H1 (cell line): Measurements from ENCODE around the gene KIF1B. TPM values are rescaled to one million over a fixed set of nuclear protein-coding genes. Genes with fewer than 3 reads are reported as not detected.

Experiments used
- CTCF ChIA-PET: fragments of 300-600 bp; sonication (Branson Sonifier 250); formaldehyde crosslinking; loops from one replicate; lab custom pipeline; 2021; ENCODE audit not compliant: partially characterized antibody; lab: Charles Lee
- POLR2A ChIA-PET: fragments of 300-600 bp; sonication (Branson Sonifier 250); formaldehyde crosslinking; loops from one replicate; lab custom pipeline; 2021; ENCODE audit warnings: inconsistent platforms; ENCODE audit not compliant: partially characterized antibody; lab: Charles Lee
- DNase-seq, 2 experiments: peaks; one replicate each; pipeline versions ENCODE4 v3.0.0 to v3.0.0-alpha.2; 2010 to 2022; ENCODE audit warnings: low spot score in 2 of 2, low read depth in 1 of 2, mixed read lengths in 1 of 2
- FAIRE-seq: peaks from 2 replicates; lab custom pipeline; 2011; peaks lifted over from hg19 to GRCh38; lab: Jason Lieb, UNC
- H2AFZ ChIP-seq: 2 replicates; pipeline ENCODE4 v1.8.1; 2012; ENCODE audit warnings: low read length, inconsistent platforms
- H2AK5ac ChIP-seq: 2 replicates; pipeline ENCODE4 v1.6.1; 2013; ENCODE audit warnings: low read depth, low read length
- H2BK120ac ChIP-seq: replicated peaks from 2 replicates; pipeline ENCODE3; 2013; ENCODE audit warnings: low read depth, low read length, inconsistent platforms
- H2BK12ac ChIP-seq: 2 replicates; pipeline ENCODE4 v1.6.1; 2013; ENCODE audit warnings: low read depth, low read length
- H2BK15ac ChIP-seq: 2 replicates; pipeline ENCODE4 v1.6.1; 2013; ENCODE audit warnings: low read length
- H2BK20ac ChIP-seq: 2 replicates; pipeline ENCODE4 v1.6.1; 2013; ENCODE audit warnings: low read length
- H2BK5ac ChIP-seq: 2 replicates; pipeline ENCODE4 v1.6.1; 2013; ENCODE audit warnings: low read depth, low read length
- H3K14ac ChIP-seq: 2 replicates; pipeline ENCODE4 v1.6.1; 2013; ENCODE audit warnings: inconsistent platforms; ENCODE audit not compliant: insufficient read length
- H3K18ac ChIP-seq: 2 replicates; pipeline ENCODE4 v1.6.1; 2013; ENCODE audit warnings: low read length; ENCODE audit errors: extremely low read depth
- H3K23ac ChIP-seq: 2 replicates; pipeline ENCODE4 v1.6.1; 2013; ENCODE audit warnings: inconsistent platforms; ENCODE audit not compliant: insufficient read length
- H3K23me2 ChIP-seq: 2 replicates; pipeline ENCODE4 v1.6.1; 2013; ENCODE audit warnings: low read depth, low read length
- H3K27ac ChIP-seq: 2 replicates; pipeline ENCODE4 v1.6.1; 2011; ENCODE audit warnings: low read depth, low read length, inconsistent platforms
- H3K27me3 ChIP-seq, 4 experiments: replicated peaks in 1 of 4; 1 replicate in 1 of 4; 2 replicates in 3 of 4; pipeline versions ENCODE4 v1.6.1 to v1.8.1; 2011 to 2013; ENCODE audit warnings: low read length in 3 of 4, mild to moderate bottlenecking in 3 of 4, inconsistent platforms in 2 of 4, mixed read lengths in 2 of 4, moderate library complexity in 1 of 4; ENCODE audit not compliant: control insufficient read depth in 3 of 4, insufficient read depth in 3 of 4; ENCODE audit errors: extremely low read depth in 1 of 4
- H3K36me3 ChIP-seq, 4 experiments: 2 replicates each; pipeline versions ENCODE4 v1.6.1 to v1.8.1; 2011 to 2013; ENCODE audit warnings: mild to moderate bottlenecking in 4 of 4, low read length in 3 of 4, moderate library complexity in 2 of 4, control low read depth in 1 of 4, inconsistent platforms in 1 of 4; ENCODE audit not compliant: insufficient read depth in 4 of 4, control insufficient read depth in 2 of 4
- H3K4ac ChIP-seq: replicated peaks from 2 replicates; pipeline ENCODE3; 2013; ENCODE audit warnings: low read length, low read depth, mixed read lengths, inconsistent platforms; ENCODE audit not compliant: insufficient read length
- H3K4me1 ChIP-seq, 4 experiments: replicated peaks in 1 of 4; 1 replicate in 1 of 4; 2 replicates in 3 of 4; pipeline versions ENCODE4 v1.6.1 to v1.8.1; 2011 to 2013; ENCODE audit warnings: low read length in 3 of 4, inconsistent platforms in 2 of 4, mixed read lengths in 1 of 4; ENCODE audit not compliant: insufficient read depth in 4 of 4, control insufficient read depth in 3 of 4
- H3K4me2 ChIP-seq, 2 experiments: 2 replicates each; pipeline versions ENCODE4 v1.6.1 to v1.8.1; 2011 to 2013; ENCODE audit warnings: low read depth in 2 of 2, low read length in 2 of 2, control low read depth in 1 of 2, inconsistent platforms in 1 of 2, mild to moderate bottlenecking in 1 of 2; ENCODE audit not compliant: insufficient read depth in 1 of 2
- H3K4me3 ChIP-seq, 4 experiments: fragments of 200-600, 300-600 bp in 1 of 4; sonication (generic), shearing (Covaris generic), sonication (Bioruptor Twin) in 1 of 4; 2 replicates each; pipeline versions ENCODE4 v1.5.1 to v1.8.1; 2011 to 2016; ENCODE audit warnings: low read length in 4 of 4, low read depth in 3 of 4, control low read depth in 2 of 4, inconsistent platforms in 2 of 4, mild to moderate bottlenecking in 2 of 4, mixed read lengths in 1 of 4, moderate library complexity in 1 of 4; ENCODE audit not compliant: insufficient read depth in 2 of 4; ENCODE audit errors: extremely low read depth in 1 of 4
- H3K56ac ChIP-seq: replicated peaks from 2 replicates; pipeline ENCODE3; 2013; ENCODE audit warnings: low read depth, mild to moderate bottlenecking, mixed read lengths, low read length, inconsistent platforms; ENCODE audit not compliant: insufficient read length
- H3K79me1 ChIP-seq: 2 replicates; pipeline ENCODE4 v1.6.1; 2013; ENCODE audit warnings: low read depth, low read length, control low read depth
- H3K79me2 ChIP-seq, 2 experiments: 2 replicates each; pipeline versions ENCODE4 v1.6.1 to v1.8.1; 2012 to 2013; ENCODE audit warnings: low read length in 2 of 2, mild to moderate bottlenecking in 2 of 2, inconsistent platforms in 1 of 2; ENCODE audit not compliant: insufficient read depth in 2 of 2, control insufficient read depth in 1 of 2
- H3K9ac ChIP-seq, 4 experiments: replicated peaks in 1 of 4; 1 replicate in 1 of 4; 2 replicates in 3 of 4; pipeline versions ENCODE4 v1.6.1 to v1.8.1; 2011 to 2013; ENCODE audit warnings: low read depth in 3 of 4, low read length in 3 of 4, control low read depth in 2 of 4, mild to moderate bottlenecking in 2 of 4, moderate library complexity in 2 of 4, inconsistent platforms in 1 of 4; ENCODE audit errors: extremely low read depth in 1 of 4
- H3K9me3 ChIP-seq, 2 experiments: 2 replicates each; pipeline versions ENCODE4 v1.6.1 to v1.8.1; 2012 to 2013; ENCODE audit warnings: mild to moderate bottlenecking in 2 of 2, moderate library complexity in 2 of 2, control low read depth in 1 of 2, inconsistent platforms in 1 of 2, low read depth in 1 of 2, low read length in 1 of 2, mixed read lengths in 1 of 2; ENCODE audit not compliant: insufficient read depth in 2 of 2
- H4K20me1 ChIP-seq, 2 experiments: replicated peaks in 1 of 2; 2 replicates each; pipeline versions ENCODE3 to v1.8.1; 2011 to 2013; ENCODE audit warnings: inconsistent platforms in 2 of 2, low read length in 2 of 2, mild to moderate bottlenecking in 1 of 2; ENCODE audit not compliant: insufficient read depth in 2 of 2, control insufficient read depth in 1 of 2
- H4K5ac ChIP-seq: 2 replicates; pipeline ENCODE4 v1.6.1; 2013; ENCODE audit warnings: low read length, low read depth, mixed read lengths, inconsistent platforms; ENCODE audit not compliant: insufficient read length
- H4K8ac ChIP-seq: 2 replicates; pipeline ENCODE4 v1.8.0; 2013; ENCODE audit warnings: mild to moderate bottlenecking, moderate library complexity, low read length, inconsistent platforms; ENCODE audit not compliant: insufficient read depth; ENCODE audit errors: extremely low read depth
- H4K91ac ChIP-seq: replicated peaks from 2 replicates; pipeline ENCODE3; 2013; ENCODE audit warnings: low read length, mixed read lengths, inconsistent platforms; ENCODE audit not compliant: insufficient read length
- BCL11A ChIP-seq, 2 experiments: IDR thresholded peaks; one replicate each; pipeline ENCODE4 v1.6.1; 2011; ENCODE audit warnings: low read depth in 2 of 2, low read length in 2 of 2, mild to moderate bottlenecking in 2 of 2
- CEBPB ChIP-seq: IDR thresholded peaks from 2 replicates; pipeline ENCODE4 v1.6.1; 2012; ENCODE audit warnings: low read depth, low read length
- GTF2F1 ChIP-seq: IDR thresholded peaks from 2 replicates; pipeline ENCODE4 v1.6.1; 2012; ENCODE audit warnings: low read depth, low read length, improper control_type of control experiment, borderline replicate concordance
- KDM4A ChIP-seq: IDR thresholded peaks from one replicate; pipeline ENCODE4 v1.7.1; 2012; ENCODE audit warnings: low read depth, mild to moderate bottlenecking, moderate library complexity, low read length, inconsistent platforms; ENCODE audit not compliant: severe bottlenecking
- KDM5A ChIP-seq: fragments of 200-600 bp; IDR thresholded peaks from 2 replicates; pipeline ENCODE4 v1.7.1; 2012; ENCODE audit warnings: mild to moderate bottlenecking, low read length, inconsistent platforms, mixed read lengths
- NANOG ChIP-seq: IDR thresholded peaks from 2 replicates; pipeline ENCODE4 v1.6.1; 2011; ENCODE audit warnings: low read length, low read depth, mild to moderate bottlenecking, inconsistent platforms; ENCODE audit not compliant: insufficient read depth, poor library complexity, severe bottlenecking
- POLR2A ChIP-seq, 2 experiments: IDR thresholded peaks; 1 replicate in 1 of 2; 2 replicates in 1 of 2; pipeline ENCODE4 v1.6.1; 2011; ENCODE audit warnings: low read depth in 2 of 2, low read length in 2 of 2, mild to moderate bottlenecking in 2 of 2; ENCODE audit errors: control extremely low read depth in 1 of 2
- POLR2AphosphoS5 ChIP-seq: IDR thresholded peaks from 2 replicates; pipeline ENCODE4 v1.6.1; 2011; ENCODE audit warnings: low read depth, low read length
- RBBP5 ChIP-seq: IDR thresholded peaks from 2 replicates; pipeline ENCODE4 v1.7.1; 2012; ENCODE audit warnings: low read depth, mild to moderate bottlenecking, inconsistent platforms, low read length, moderate library complexity, borderline replicate concordance
- SAP30 ChIP-seq: fragments of 300-600 bp; sonication (generic); IDR thresholded peaks from 2 replicates; pipeline ENCODE4 v1.7.1; 2012; ENCODE audit warnings: low read length, moderate library complexity, mild to moderate bottlenecking, inconsistent platforms; ENCODE audit not compliant: insufficient read depth, insufficient replicate concordance
- SIX5 ChIP-seq: IDR thresholded peaks from 2 replicates; pipeline ENCODE4 v1.6.1; 2011; ENCODE audit warnings: mild to moderate bottlenecking, low read depth, low read length
- SP1 ChIP-seq: IDR thresholded peaks from 2 replicates; pipeline ENCODE4 v1.6.1; 2011; ENCODE audit warnings: low read depth, low read length
- SP2 ChIP-seq: IDR thresholded peaks from 2 replicates; pipeline ENCODE4 v1.6.1; 2012; ENCODE audit warnings: mild to moderate bottlenecking, low read length, inconsistent platforms
- TBP ChIP-seq: IDR thresholded peaks from 2 replicates; pipeline ENCODE4 v1.6.1; 2011; ENCODE audit warnings: low read depth, low read length, improper control_type of control experiment
- WGBS, 2 experiments: shearing (Covaris generic) in 1 of 2; methylation state at CpG; one replicate each; pipeline versions ENCODE4 v1.1.6 to v1.1.7; 2013 to 2015; ENCODE audit warnings: low lambda C conversion rate in 2 of 2, mixed read lengths in 2 of 2, inconsistent platforms in 1 of 2, low coverage in 1 of 2, missing lambda C conversion rate in 1 of 2; ENCODE audit not compliant: insufficient replicate concordance in 2 of 2, insufficient coverage in 1 of 2, insufficient read length in 1 of 2; ENCODE audit errors: extremely low coverage in 1 of 2, missing lambda C conversion rate in 1 of 2; 5-methylcytosine and 5-hydroxymethylcytosine counted together
- polyA plus RNA-seq, 7 experiments: library from polyadenylated mRNA; depleted of rRNA in 3 of 7; stranded (reverse) in 5 of 7; unstranded in 2 of 7; fragments of >200 nt in 5 of 7; fragments of 200-250 nt in 2 of 7; gene quantifications; 1 replicate in 5 of 7; 2 replicates in 1 of 7; 4 replicates in 1 of 7; pipeline versions ENCODE4 v1.2.1 to v1.2.3, GENCODE V29; 2011 to 2013; ENCODE audit warnings: missing spikeins in 2 of 7, mixed read lengths in 2 of 7
- total RNA-seq: library from RNA; stranded (reverse); fragmentation: NEBNext Ultra II Directional; extraction: Animal tissue kit (Norgen Biotek cat#: 25700); gene quantifications from 2 replicates; pipeline ENCODE4 v1.2.1, GENCODE V29; 2021

The KIF1B gene
- total and polyA plus RNA-seq, 2 of the 8 experiments (the other 6 are each of a cell fraction or from before 2014, with no cell fraction given): 39.1 to 74.2 TPM

GRCh38 chr1:10380594-10381275 lies 170.4 kb downstream of the KIF1B start:
- Histone ChIP-seq H4K8ac (no peak overlapping the region), H2BK120ac (no peak overlapping the region), H3K14ac (no peak overlapping the region), H3K27me3 (no peaks in the 10 kb centered on the region), H3K56ac (no peak overlapping the region), H4K91ac (no peak overlapping the region), H3K79me2 (no peaks in the 10 kb centered on the region), H3K36me3 (peaks cover 7 to 21% (median 15%) of the 10 kb centered on the region in 4 experiments; a peak in 5 of 8 replicates), H2BK15ac (no peak overlapping the region), H2BK20ac (no peak overlapping the region), H3K23ac (no peak overlapping the region), H4K20me1 (no peaks in the 10 kb centered on the region), H4K5ac (no peak overlapping the region), H3K9ac (no peak overlapping the region), H2BK5ac (no peak overlapping the region), H3K4me2 (no peak overlapping the region), H3K4me3 (no peak overlapping the region), H3K4me1 (no peaks in the 10 kb centered on the region), H3K23me2 (no peaks in the 10 kb centered on the region), H3K4ac (no peak overlapping the region), H2AFZ (no peak overlapping the region), H3K9me3 (no peaks in the 10 kb centered on the region), H2AK5ac (no peak overlapping the region), H3K79me1 (no peaks in the 10 kb centered on the region; the same call in 1 of the 2 replicates), H3K18ac (no peak overlapping the region), H3K27ac (no peak overlapping the region), H2BK12ac (no peak overlapping the region)
- 89% methylated on average over 5 of the region's 5 CpGs; no CpG with 5 or more reads in 1 of the 2 experiments for WGBS, 2 experiments
- ChIA-PET CTCF (interaction anchor here (1.3 kb wide), 1 partner anchor 19 kb away, joined by 3 read pairs; the partner anchor contains the start of gene PGD), POLR2A (interaction anchor here (0.7 to 1.5 kb wide), 3 partner anchors 18 to 34 kb away, joined by 3 to 6 read pairs (median 5); partner anchors contain the start of gene PGD)
- FAIRE-seq: no peak
- no peak for DNase-seq
- TF ChIP-seq TBP: no peak
- TF ChIP-seq SP1: no peak
- TF ChIP-seq SP2: no peak
- no peak for TF ChIP-seq POLR2AphosphoS5
- TF ChIP-seq CEBPB: no peak
- no peak for TF ChIP-seq KDM5A
- no peak for TF ChIP-seq GTF2F1
- no peak for TF ChIP-seq BCL11A (IDR thresholded peaks at IDR 0.05; ENCODE audit: low read depth in 2 of 2, low read length in 2 of 2)
- no peak for TF ChIP-seq SAP30
- TF ChIP-seq SIX5: no peak
- TF ChIP-seq NANOG: no peak
- no peak for TF ChIP-seq KDM4A
- TF ChIP-seq POLR2A (IDR thresholded peaks at IDR 0.05; ENCODE audit: control extremely low read depth in 1 of 2, low read depth in 2 of 2, low read length in 2 of 2): no peak
- TF ChIP-seq RBBP5: no peak
